PC-3 (cell line): ENCODE data around the gene OR1A1.

ENCODE experiments used
- EZH2 ChIP-seq: fragments of 300-600 bp; sonication (generic); IDR thresholded peaks from one replicate; pipeline ENCODE4 v1.6.1; 2017; ENCODE audit warnings: antibody characterized with exemption, mild to moderate bottlenecking, low read length; ENCODE audit not compliant: unreplicated experiment
- TF ChIP-seq, protein P1 (sequence below): fragments of 300-600 bp; sonication (generic); conservative IDR thresholded peaks from 2 replicates; pipeline ENCODE4 v1.5.1; 2017; ENCODE audit warnings: antibody characterized with exemption, low read depth, mild to moderate bottlenecking, low read length

DNA sequence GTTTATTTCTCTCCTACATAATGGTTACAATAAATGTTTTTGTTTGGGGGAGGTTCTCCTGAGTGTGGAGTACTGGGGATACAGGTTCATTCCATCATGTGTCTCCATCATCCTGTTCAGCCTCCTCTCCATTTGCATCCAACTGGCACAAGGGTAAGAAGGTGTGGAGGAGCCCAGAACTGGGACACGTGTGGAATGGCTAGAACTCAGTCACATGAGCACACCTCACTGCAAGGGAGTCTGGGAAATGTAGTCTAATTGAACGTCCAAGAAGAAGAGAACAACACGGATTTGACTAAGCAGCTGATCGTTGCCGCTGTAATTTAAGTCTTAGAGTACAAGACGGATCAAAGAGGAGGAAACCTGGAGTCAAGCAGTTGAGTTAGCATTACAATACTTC is 6.1 kb downstream of the OR1A1 start:
- TF ChIP-seq, protein P1, sequence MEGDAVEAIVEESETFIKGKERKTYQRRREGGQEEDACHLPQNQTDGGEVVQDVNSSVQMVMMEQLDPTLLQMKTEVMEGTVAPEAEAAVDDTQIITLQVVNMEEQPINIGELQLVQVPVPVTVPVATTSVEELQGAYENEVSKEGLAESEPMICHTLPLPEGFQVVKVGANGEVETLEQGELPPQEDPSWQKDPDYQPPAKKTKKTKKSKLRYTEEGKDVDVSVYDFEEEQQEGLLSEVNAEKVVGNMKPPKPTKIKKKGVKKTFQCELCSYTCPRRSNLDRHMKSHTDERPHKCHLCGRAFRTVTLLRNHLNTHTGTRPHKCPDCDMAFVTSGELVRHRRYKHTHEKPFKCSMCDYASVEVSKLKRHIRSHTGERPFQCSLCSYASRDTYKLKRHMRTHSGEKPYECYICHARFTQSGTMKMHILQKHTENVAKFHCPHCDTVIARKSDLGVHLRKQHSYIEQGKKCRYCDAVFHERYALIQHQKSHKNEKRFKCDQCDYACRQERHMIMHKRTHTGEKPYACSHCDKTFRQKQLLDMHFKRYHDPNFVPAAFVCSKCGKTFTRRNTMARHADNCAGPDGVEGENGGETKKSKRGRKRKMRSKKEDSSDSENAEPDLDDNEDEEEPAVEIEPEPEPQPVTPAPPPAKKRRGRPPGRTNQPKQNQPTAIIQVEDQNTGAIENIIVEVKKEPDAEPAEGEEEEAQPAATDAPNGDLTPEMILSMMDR, result no peak
- no peak for TF ChIP-seq EZH2
